PC-3 (cell line): Measurements from ENCODE around the gene OLFM2.

Source experiments
- CTCF ChIP-seq: fragments of 300-600 bp; sonication (generic); conservative IDR thresholded peaks from 2 replicates; pipeline ENCODE4 v1.5.1; 2017; ENCODE audit warnings: antibody characterized with exemption, low read depth, mild to moderate bottlenecking, low read length
- EZH2phosphoT487 ChIP-seq: fragments of 300-600 bp; sonication (generic); IDR thresholded peaks from 2 replicates; pipeline ENCODE4 v1.6.1; 2018; ENCODE audit warnings: mild to moderate bottlenecking, antibody characterized with exemption, low read length, borderline replicate concordance

GRCh38 chr19:9836021-9836420 lies 100.3 kb downstream of the OLFM2 start:
- TF ChIP-seq CTCF (peak; percentile 22; the same call in 1 of the 2 replicates), EZH2phosphoT487 (no peak)
